ENCODE results near the gene SLC38A9. TPM values are rescaled to one million over a fixed set of nuclear protein-coding genes. Genes with fewer than 3 reads are reported as not detected.
"Not testable (repeated sequence)": the region's sequence is repeated elsewhere in the genome, so short reads cannot be mapped to it uniquely, and the experiment has no call there.

Gene SLC38A9
- total RNA-seq, 1 experiment from 2014 or later: 20.1 TPM

GRCh38 chr5:55731848-55732247 lies 19.7 kb upstream of the SLC38A9 start:
- CTCF ChIA-PET: no interaction called here
- no peak for DNase-seq (ENCODE audit: unreplicated experiment)
- TF ChIP-seq CTCF (IDR thresholded peaks at IDR 0.05; ENCODE audit: unreplicated experiment): no peak
- Mint-ChIP-seq H3K4me1 (ENCODE audit: insufficient read depth, unreplicated experiment) (no peaks in the 10 kb centered on the region), H3K4me3 (ENCODE audit: unreplicated experiment) (no peak overlapping the region), H3K9me3 (ENCODE audit: unreplicated experiment) (no peaks in the 10 kb centered on the region), H3K27ac (ENCODE audit: low read depth, unreplicated experiment) (no peak overlapping the region), H3K27me3 (ENCODE audit: insufficient read depth, unreplicated experiment) (no peaks in the 10 kb centered on the region), H3K36me3 (ENCODE audit: insufficient read depth, unreplicated experiment) (no peaks in the 10 kb centered on the region)
- intact Hi-C loops (cut with micrococcal nuclease): no loop called here
- no TSS peak for BruUV-seq (replicated peaks)
- POLR2A ChIA-PET: interaction anchor here (0.5 to 1.5 kb wide), 5 partner anchors 13 to 478 kb away, joined by 3 to 4 read pairs (median 3); no protein-coding TSS in a partner anchor

- H3K36me3 Mint-ChIP-seq (ENCODE audit: insufficient read depth, unreplicated experiment): no peaks in the 10 kb centered on the region
- intact Hi-C loops (cut with micrococcal nuclease): no loop called here
Observed at GRCh38 chr5:55724281-55724680, 12.2 kb upstream of the SLC38A9 start.

GRCh38 chr5:55720188-55720703 lies 8.1 kb upstream of the SLC38A9 start:
- POLR2A ChIA-PET: no interaction called here
- DNase-seq (ENCODE audit: unreplicated experiment): no peak
- H3K36me3 Mint-ChIP-seq (ENCODE audit: insufficient read depth, unreplicated experiment): no peaks in the 10 kb centered on the region
- H3K4me1 Mint-ChIP-seq (ENCODE audit: insufficient read depth, unreplicated experiment): no peaks in the 10 kb centered on the region
- intact Hi-C loops (cut with micrococcal nuclease): no loop called here
- no peaks in the 10 kb centered on the region for H3K27me3 Mint-ChIP-seq (ENCODE audit: insufficient read depth, unreplicated experiment)
- H3K27ac Mint-ChIP-seq (ENCODE audit: low read depth, unreplicated experiment): no peak overlapping the region
- H3K9me3 Mint-ChIP-seq (ENCODE audit: unreplicated experiment): peaks cover 18% of the 10 kb centered on the region
- BruUV-seq (replicated peaks): no TSS peak
- H3K4me3 Mint-ChIP-seq (ENCODE audit: unreplicated experiment): no peak overlapping the region
- CTCF ChIA-PET: interaction anchor here (0.7 kb wide), 1 partner anchor 292 kb away, joined by 5 read pairs; no protein-coding TSS in a partner anchor
- TF ChIP-seq CTCF (IDR thresholded peaks at IDR 0.05; ENCODE audit: unreplicated experiment): no peak

More at GRCh38 chr5:55724281-55724680, 12.2 kb upstream of the SLC38A9 start:
- H3K9me3 Mint-ChIP-seq (ENCODE audit: unreplicated experiment): no peaks in the 10 kb centered on the region
- no peak for TF ChIP-seq CTCF (IDR thresholded peaks at IDR 0.05; ENCODE audit: unreplicated experiment)
- no peak overlapping the region for H3K4me3 Mint-ChIP-seq (ENCODE audit: unreplicated experiment)
- no peak overlapping the region for H3K27ac Mint-ChIP-seq (ENCODE audit: low read depth, unreplicated experiment)
- DNase-seq (ENCODE audit: unreplicated experiment): no peak
- H3K27me3 Mint-ChIP-seq (ENCODE audit: insufficient read depth, unreplicated experiment): no peaks in the 10 kb centered on the region
- ChIA-PET CTCF (no interaction called here), POLR2A (no interaction called here)
- BruUV-seq (replicated peaks): no TSS peak
- H3K4me1 Mint-ChIP-seq (ENCODE audit: insufficient read depth, unreplicated experiment): no peaks in the 10 kb centered on the region

GRCh38 chr5:55719026-55719425 lies 6.9 kb upstream of the SLC38A9 start:
- intact Hi-C loops (cut with micrococcal nuclease); H3K4me1 Mint-ChIP-seq (ENCODE audit: insufficient read depth, unreplicated experiment); H3K4me3 Mint-ChIP-seq (ENCODE audit: unreplicated experiment); H3K36me3 Mint-ChIP-seq (ENCODE audit: insufficient read depth, unreplicated experiment); BruUV-seq (replicated peaks); DNase-seq (ENCODE audit: unreplicated experiment); H3K27ac Mint-ChIP-seq (ENCODE audit: low read depth, unreplicated experiment); H3K27me3 Mint-ChIP-seq (ENCODE audit: insufficient read depth, unreplicated experiment): not testable (repeated sequence)
- H3K9me3 Mint-ChIP-seq (ENCODE audit: unreplicated experiment): peaks cover 20% of the 10 kb centered on the region
- ChIA-PET POLR2A (interaction anchor here (0.7 kb wide), 1 partner anchor 979 kb away, joined by 3 read pairs; no protein-coding TSS in a partner anchor), CTCF (interaction anchor here (0.7 kb wide), 1 partner anchor 967 kb away, joined by 4 read pairs; no protein-coding TSS in a partner anchor)
